Nephron (organoid): Measurements from ENCODE around the gene MIEF1.

Experiments used
- H3K27ac Mint-ChIP-seq, 3 experiments: 2 replicates each; pipeline ENCODE4 v1.8.0; 2020; ENCODE audit warnings: mixed read lengths in 3 of 3, mild to moderate bottlenecking in 2 of 3, moderate library complexity in 1 of 3
- H3K27me3 Mint-ChIP-seq: 2 replicates; pipeline ENCODE4 v1.8.0; 2021; ENCODE audit warnings: low read depth, mild to moderate bottlenecking, moderate library complexity, mixed read lengths
- H3K36me3 Mint-ChIP-seq: 2 replicates; pipeline ENCODE4 v1.8.0; 2020; ENCODE audit warnings: low read depth, mixed read lengths
- H3K4me1 Mint-ChIP-seq: 2 replicates; pipeline ENCODE4 v1.8.0; 2020; ENCODE audit warnings: mixed read lengths
- H3K4me3 Mint-ChIP-seq, 3 experiments: 2 replicates each; pipeline ENCODE4 v1.8.0; 2020; ENCODE audit warnings: mild to moderate bottlenecking in 3 of 3, mixed read lengths in 3 of 3, moderate library complexity in 2 of 3
- H3K9me3 Mint-ChIP-seq: 2 replicates; pipeline ENCODE4 v1.8.0; 2020; ENCODE audit warnings: mixed read lengths
- CTCF ChIP-seq, 3 experiments: fragments of 200-600 bp; sonication (generic); IDR thresholded peaks; one replicate each; pipeline ENCODE4 v1.5.0; 2021; ENCODE audit warnings: antibody characterized with exemption in 3 of 3; ENCODE audit not compliant: unreplicated experiment in 3 of 3

Gene MIEF1

GRCh38 chr22:39496131-39496838, 5.8 kb upstream of the MIEF1 start:
- Mint-ChIP-seq H3K4me3 (peak overlapping the region in 2 of 3 experiments; percentile 25 to 28), H3K27me3 (peaks cover 3% of the 10 kb centered on the region), H3K9me3 (no peaks in the 10 kb centered on the region), H3K27ac (peak overlapping the region; percentile 58 to 86 (median 69)), H3K36me3 (no peaks in the 10 kb centered on the region), H3K4me1 (peaks cover 32% of the 10 kb centered on the region)
- TF ChIP-seq CTCF (IDR thresholded peaks at IDR 0.05; ENCODE audit: unreplicated experiment in 3 of 3) = peak; percentile 79 to 84 (median 81)

- peak overlapping the region in 1 of 3 experiments; percentile 86 for H3K27ac Mint-ChIP-seq
- H3K4me3 Mint-ChIP-seq = no peak overlapping the region
- TF ChIP-seq CTCF (IDR thresholded peaks at IDR 0.05; ENCODE audit: unreplicated experiment in 3 of 3) = no peak
- peaks cover 43% of the 10 kb centered on the region for H3K4me1 Mint-ChIP-seq
- no peaks in the 10 kb centered on the region for H3K36me3 Mint-ChIP-seq
- H3K27me3 Mint-ChIP-seq = peaks cover 3% of the 10 kb centered on the region
- H3K9me3 Mint-ChIP-seq = no peaks in the 10 kb centered on the region
Observed at GRCh38 chr22:39497429-39497828, 4.7 kb upstream of the MIEF1 start.

- no peaks in the 10 kb centered on the region for H3K9me3 Mint-ChIP-seq
- H3K4me1 Mint-ChIP-seq = peaks cover 50% of the 10 kb centered on the region
- TF ChIP-seq CTCF (IDR thresholded peaks at IDR 0.05; ENCODE audit: unreplicated experiment in 3 of 3) = no peak
- peaks cover 3% of the 10 kb centered on the region for H3K27me3 Mint-ChIP-seq
- peaks cover under 1% of the 10 kb centered on the region for H3K36me3 Mint-ChIP-seq
- H3K4me3 Mint-ChIP-seq = peak overlapping the region in 1 of 3 experiments; percentile 31
- peak overlapping the region in 2 of 3 experiments; percentile 23 to 39 for H3K27ac Mint-ChIP-seq
Observed at GRCh38 chr22:39498368-39498767, 3.7 kb upstream of the MIEF1 start.

GRCh38 chr22:39498802-39499201, 3.3 kb upstream of the MIEF1 start:
- H3K27me3 Mint-ChIP-seq = peaks cover 3% of the 10 kb centered on the region
- H3K27ac Mint-ChIP-seq = no peak overlapping the region
- no peak for TF ChIP-seq CTCF (IDR thresholded peaks at IDR 0.05; ENCODE audit: unreplicated experiment in 3 of 3)
- H3K9me3 Mint-ChIP-seq = no peaks in the 10 kb centered on the region
- H3K4me3 Mint-ChIP-seq = no peak overlapping the region
- peaks cover 55% of the 10 kb centered on the region for H3K4me1 Mint-ChIP-seq
- H3K36me3 Mint-ChIP-seq = peaks cover 3% of the 10 kb centered on the region

GRCh38 chr22:39500101-39500500, 2.0 kb upstream of the MIEF1 start:
- Mint-ChIP-seq H3K36me3 (peaks cover 10% of the 10 kb centered on the region), H3K27me3 (peaks cover 3% of the 10 kb centered on the region), H3K9me3 (no peaks in the 10 kb centered on the region), H3K4me1 (peaks cover 56% of the 10 kb centered on the region), H3K4me3 (peak overlapping the region; percentile 32 to 58 (median 43)), H3K27ac (peak overlapping the region; percentile 58 to 96 (median 96))
- no peak for TF ChIP-seq CTCF (IDR thresholded peaks at IDR 0.05; ENCODE audit: unreplicated experiment in 3 of 3)

- Mint-ChIP-seq H3K27ac (peak overlapping the region; percentile 83 to 96 (median 96)), H3K4me3 (peak overlapping the region; percentile 97 to 98 (median 97)), H3K36me3 (peaks cover 25% of the 10 kb centered on the region), H3K4me1 (peaks cover 50% of the 10 kb centered on the region), H3K27me3 (peaks cover 3% of the 10 kb centered on the region), H3K9me3 (no peaks in the 10 kb centered on the region)
- TF ChIP-seq CTCF (IDR thresholded peaks at IDR 0.05; ENCODE audit: unreplicated experiment in 3 of 3) = no peak
Observed at GRCh38 chr22:39501644-39502108, 414 bp upstream of the MIEF1 start.
